Parathyroid adenoma (tissue), 2 donors: ENCODE measurements around the gene KLHL26.
A peak's percentile ranks its signal among the peaks of the same experiment; 100 is the strongest.

ENCODE experiments used
- H2AFZ ChIP-seq: fragments of 300-600 bp; sonication (generic); one replicate; pipeline ENCODE4 v1.7.0; 2017; ENCODE audit warnings: antibody characterized with exemption, mild to moderate bottlenecking
- H3K27ac ChIP-seq: fragments of 300-600 bp; sonication (generic); one replicate; pipeline ENCODE4 v1.7.0; 2017
- H3K27me3 ChIP-seq: fragments of 300-600 bp; sonication (generic); one replicate; pipeline ENCODE4 v1.7.0; 2017; ENCODE audit warnings: low read length; ENCODE audit not compliant: control insufficient read depth, insufficient read depth
- H3K36me3 ChIP-seq: fragments of 300-600 bp; sonication (generic); one replicate; pipeline ENCODE4 v1.7.0; 2017; ENCODE audit warnings: low read length; ENCODE audit not compliant: control insufficient read depth, insufficient read depth
- H3K4me1 ChIP-seq: fragments of 300-600 bp; sonication (generic); one replicate; pipeline ENCODE4 v1.7.0; 2017; ENCODE audit warnings: control low read depth
- H3K4me2 ChIP-seq: fragments of 300-600 bp; sonication (generic); one replicate; pipeline ENCODE4 v1.7.0; 2017; ENCODE audit warnings: low read length
- H3K4me3 ChIP-seq: fragments of 300-600 bp; sonication (generic); one replicate; pipeline ENCODE4 v1.7.0; 2017; ENCODE audit warnings: low read depth, low read length
- H3K79me2 ChIP-seq: fragments of 300-600 bp; sonication (generic); one replicate; pipeline ENCODE4 v1.7.0; 2017; ENCODE audit warnings: control low read depth
- H3K9ac ChIP-seq: fragments of 300-600 bp; sonication (generic); one replicate; pipeline ENCODE4 v1.7.0; 2017; ENCODE audit warnings: mild to moderate bottlenecking
- H3K9me3 ChIP-seq: fragments of 300-600 bp; sonication (generic); one replicate; pipeline ENCODE4 v1.7.0; 2017; ENCODE audit warnings: low read length; ENCODE audit not compliant: control insufficient read depth
- TF ChIP-seq, protein P1 (sequence below): fragments of 300-600 bp; sonication (generic); IDR thresholded peaks from one replicate; pipeline ENCODE4 v1.7.0; 2017; ENCODE audit warnings: antibody characterized with exemption, mild to moderate bottlenecking
- donor health status: primary hyperparathyroidism.

The KLHL26 gene

DNA sequence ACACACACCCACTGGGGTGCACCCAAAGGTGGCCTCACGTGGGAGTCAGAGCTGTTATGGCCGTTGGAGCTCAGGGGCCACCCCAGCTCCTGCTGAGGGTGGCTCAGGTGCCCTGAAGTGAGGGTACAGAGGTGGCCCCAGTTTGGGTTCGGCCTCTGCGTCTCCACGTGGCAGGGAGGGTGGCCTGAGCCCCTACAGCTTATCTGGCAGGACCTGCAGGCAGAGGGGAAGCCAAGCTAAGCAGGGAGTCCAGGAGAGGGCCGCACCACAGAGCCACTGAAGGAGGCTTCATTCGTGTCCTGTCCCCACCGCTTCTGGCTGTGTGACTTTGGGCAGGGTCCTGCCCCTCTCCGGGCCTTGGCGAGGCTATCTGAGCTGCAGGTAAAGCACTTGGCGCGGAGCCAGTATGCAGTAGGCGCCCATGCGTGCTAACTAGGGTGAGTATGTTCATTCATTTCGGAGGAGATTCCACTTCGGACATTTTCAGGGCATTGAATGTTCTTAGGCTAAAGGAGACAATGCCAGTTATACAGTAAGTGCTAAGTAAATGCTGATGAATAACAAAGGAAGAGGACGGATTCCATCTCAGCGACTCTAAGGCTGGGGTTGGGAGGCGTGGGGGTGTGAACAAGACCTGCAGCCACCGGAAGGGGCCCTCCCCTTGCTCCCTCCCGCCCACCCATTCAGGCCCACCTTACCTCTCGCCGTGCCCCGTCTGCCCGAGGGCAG is 43.3 kb upstream of the KLHL26 start:
- H3K27ac ChIP-seq, result no peak overlapping the region
- H3K9me3 ChIP-seq, result no peaks in the 10 kb centered on the region
- peaks cover 5% of the 10 kb centered on the region for H3K4me1 ChIP-seq
- TF ChIP-seq, protein P1, sequence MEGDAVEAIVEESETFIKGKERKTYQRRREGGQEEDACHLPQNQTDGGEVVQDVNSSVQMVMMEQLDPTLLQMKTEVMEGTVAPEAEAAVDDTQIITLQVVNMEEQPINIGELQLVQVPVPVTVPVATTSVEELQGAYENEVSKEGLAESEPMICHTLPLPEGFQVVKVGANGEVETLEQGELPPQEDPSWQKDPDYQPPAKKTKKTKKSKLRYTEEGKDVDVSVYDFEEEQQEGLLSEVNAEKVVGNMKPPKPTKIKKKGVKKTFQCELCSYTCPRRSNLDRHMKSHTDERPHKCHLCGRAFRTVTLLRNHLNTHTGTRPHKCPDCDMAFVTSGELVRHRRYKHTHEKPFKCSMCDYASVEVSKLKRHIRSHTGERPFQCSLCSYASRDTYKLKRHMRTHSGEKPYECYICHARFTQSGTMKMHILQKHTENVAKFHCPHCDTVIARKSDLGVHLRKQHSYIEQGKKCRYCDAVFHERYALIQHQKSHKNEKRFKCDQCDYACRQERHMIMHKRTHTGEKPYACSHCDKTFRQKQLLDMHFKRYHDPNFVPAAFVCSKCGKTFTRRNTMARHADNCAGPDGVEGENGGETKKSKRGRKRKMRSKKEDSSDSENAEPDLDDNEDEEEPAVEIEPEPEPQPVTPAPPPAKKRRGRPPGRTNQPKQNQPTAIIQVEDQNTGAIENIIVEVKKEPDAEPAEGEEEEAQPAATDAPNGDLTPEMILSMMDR, result no peak
- no peak overlapping the region for H2AFZ ChIP-seq
- H3K4me3 ChIP-seq, result no peak overlapping the region
- no peak overlapping the region for H3K9ac ChIP-seq
- no peaks in the 10 kb centered on the region for H3K36me3 ChIP-seq
- H3K27me3 ChIP-seq, result no peaks in the 10 kb centered on the region
- no peak overlapping the region for H3K4me2 ChIP-seq
- no peaks in the 10 kb centered on the region for H3K79me2 ChIP-seq

DNA sequence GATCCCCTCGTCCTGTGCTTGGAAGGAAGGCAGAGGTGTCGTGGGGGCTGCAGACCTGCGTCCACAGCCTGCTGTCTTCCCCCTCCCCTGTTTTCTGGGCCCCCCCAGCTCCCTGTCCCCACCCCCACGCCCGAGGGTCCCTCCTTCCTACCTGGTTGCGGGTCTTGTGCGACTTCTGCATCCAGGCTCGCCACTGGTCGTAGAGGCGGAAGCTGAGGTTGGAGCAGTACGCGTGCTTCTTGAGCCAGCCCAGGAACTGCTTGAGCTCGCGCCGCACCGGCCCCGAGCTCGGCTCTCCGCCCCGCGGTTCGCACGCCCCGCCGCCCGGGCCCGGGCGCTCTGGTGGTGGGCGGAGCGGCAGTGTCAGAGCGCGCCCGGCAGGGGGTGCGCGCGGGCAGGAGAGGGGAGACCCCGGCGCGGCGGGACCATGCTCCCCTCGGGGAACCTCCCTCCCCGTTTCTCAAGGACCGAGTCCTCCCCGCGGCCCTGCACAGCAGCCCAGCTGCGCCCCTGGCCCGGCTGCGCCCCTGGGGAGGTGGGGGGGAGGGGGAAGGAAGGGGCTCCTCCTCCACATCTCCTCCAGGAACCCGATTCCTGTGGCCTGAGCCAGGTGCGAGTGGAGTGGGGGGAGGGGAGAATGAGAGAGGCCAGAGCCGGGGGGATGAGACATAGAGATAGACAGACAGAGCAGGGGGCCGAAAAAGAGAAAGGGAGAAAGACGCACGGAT is 42.6 kb upstream of the KLHL26 start:
- Histone ChIP-seq H3K4me1 (peaks cover 5% of the 10 kb centered on the region), H3K4me3 (peak overlapping the region; percentile 28), H3K36me3 (no peaks in the 10 kb centered on the region), H3K27me3 (no peaks in the 10 kb centered on the region), H3K4me2 (peak overlapping the region; percentile 75), H3K27ac (no peak overlapping the region), H3K9me3 (no peaks in the 10 kb centered on the region), H3K79me2 (no peaks in the 10 kb centered on the region), H3K9ac (no peak overlapping the region), H2AFZ (peak overlapping the region; percentile 61)
- TF ChIP-seq, protein P1, result peak; percentile 88

DNA sequence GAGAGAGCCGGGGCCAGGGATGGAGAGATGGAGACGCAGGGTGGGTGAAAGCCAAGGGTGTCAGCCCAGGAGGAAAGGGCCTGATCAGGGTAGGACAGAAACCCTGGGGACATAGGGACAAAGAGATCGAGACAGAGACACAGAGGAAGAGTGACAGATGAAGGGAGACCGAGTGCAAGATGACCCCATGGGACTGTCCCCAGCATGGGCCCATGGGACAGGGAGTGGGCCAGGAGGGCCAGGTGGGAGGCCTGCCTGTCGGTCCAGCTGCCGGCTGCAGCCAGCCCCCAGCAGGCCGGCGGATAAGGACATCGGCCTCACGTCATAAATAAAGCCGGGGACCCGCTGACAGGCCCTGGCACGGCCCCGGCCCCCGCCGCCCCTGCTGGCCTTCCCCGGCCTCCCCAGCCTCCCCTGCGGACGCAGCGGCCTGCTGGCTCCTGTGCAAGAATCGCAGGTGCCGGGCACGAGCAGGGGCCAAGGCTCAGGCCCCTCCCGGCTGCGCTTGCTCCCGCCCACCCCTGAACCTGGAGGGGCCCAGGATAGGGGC is 41.9 kb upstream of the KLHL26 start:
- no peaks in the 10 kb centered on the region for H3K9me3 ChIP-seq
- H3K36me3 ChIP-seq, result no peaks in the 10 kb centered on the region
- H3K27ac ChIP-seq, result no peak overlapping the region
- peak overlapping the region; percentile 61 for H2AFZ ChIP-seq
- H3K4me3 ChIP-seq, result no peak overlapping the region
- peaks cover 5% of the 10 kb centered on the region for H3K4me1 ChIP-seq
- H3K79me2 ChIP-seq, result no peaks in the 10 kb centered on the region
- TF ChIP-seq, protein P1, result no peak
- no peak overlapping the region for H3K9ac ChIP-seq
- H3K4me2 ChIP-seq, result peak overlapping the region; percentile 75
- no peaks in the 10 kb centered on the region for H3K27me3 ChIP-seq

DNA sequence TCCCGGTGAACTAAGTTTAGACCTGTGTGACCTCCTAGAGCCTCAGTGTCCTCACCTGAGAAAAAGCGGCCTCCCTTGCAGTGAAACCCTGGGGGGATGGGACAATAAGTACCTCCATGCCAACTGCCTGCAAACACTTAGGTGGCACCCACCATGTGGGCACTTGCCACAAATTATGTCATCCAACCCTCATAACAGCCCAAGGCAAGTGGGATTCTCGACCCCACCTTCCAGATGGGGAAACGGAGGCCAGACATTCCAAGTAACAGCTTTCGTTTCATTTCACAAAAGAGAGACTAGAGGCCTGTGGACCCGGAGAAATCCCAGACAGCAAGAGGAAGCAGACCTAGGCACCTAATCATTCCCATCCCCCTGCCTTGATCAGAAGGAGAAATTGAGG is 41.4 kb upstream of the KLHL26 start:
- TF ChIP-seq, protein P1, result no peak
- H3K27me3 ChIP-seq, result no peaks in the 10 kb centered on the region
- H3K4me2 ChIP-seq, result no peak overlapping the region
- H3K4me3 ChIP-seq, result no peak overlapping the region
- no peak overlapping the region for H2AFZ ChIP-seq
- H3K4me1 ChIP-seq, result peaks cover 5% of the 10 kb centered on the region
- H3K79me2 ChIP-seq, result no peaks in the 10 kb centered on the region
- H3K27ac ChIP-seq, result no peak overlapping the region
- no peaks in the 10 kb centered on the region for H3K36me3 ChIP-seq
- no peaks in the 10 kb centered on the region for H3K9me3 ChIP-seq
- no peak overlapping the region for H3K9ac ChIP-seq
